CD4-positive, alpha-beta T cell treated with Interferon gamma for 1 hour (primary cell): ENCODE data around the gene DDX31.

ENCODE experiments used
- DNase-seq: peaks from one replicate; pipeline ENCODE4 v3.0.0-alpha.2; 2020

The DDX31 gene

GRCh38 chr9:132671620-132672412 lies 2.0 kb upstream of the DDX31 start:
- DNase-seq = no peak

GRCh38 chr9:132670457-132671391 lies 941 bp upstream of the DDX31 start, which contains the start of gene GTF3C4:
Gene GTF3C4, plus strand, starts transcription at chr9:132670464. Its CDS starts 135 bp downstream, at chr9:132670599.
- DNase-seq = peak; percentile 75

DNA sequence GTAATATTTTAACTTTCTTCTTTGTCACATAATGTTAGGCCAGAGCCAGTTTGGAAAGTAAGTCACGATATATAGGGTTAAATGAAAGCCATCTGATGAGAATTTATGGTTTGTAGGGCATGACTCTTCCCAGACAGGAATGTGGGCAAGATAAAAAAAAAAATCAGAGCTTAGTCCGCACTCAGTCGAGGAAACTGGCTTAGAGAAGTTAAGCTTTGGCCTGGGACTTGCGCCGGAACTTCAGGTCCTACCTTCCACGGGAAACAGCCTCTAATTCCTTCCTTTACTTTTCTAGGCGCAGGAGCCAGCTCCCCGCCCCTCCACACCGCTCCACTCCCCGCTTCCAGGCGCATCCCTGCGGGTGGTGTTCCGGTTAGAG lies 475 bp downstream of the DDX31 start:
- no peak for DNase-seq

GRCh38 chr9:132663851-132664250 lies 5.9 kb downstream of the DDX31 start:
- no peak for DNase-seq

GRCh38 chr9:132663117-132663516 lies 6.7 kb downstream of the DDX31 start:
- DNase-seq = no peak

DNA sequence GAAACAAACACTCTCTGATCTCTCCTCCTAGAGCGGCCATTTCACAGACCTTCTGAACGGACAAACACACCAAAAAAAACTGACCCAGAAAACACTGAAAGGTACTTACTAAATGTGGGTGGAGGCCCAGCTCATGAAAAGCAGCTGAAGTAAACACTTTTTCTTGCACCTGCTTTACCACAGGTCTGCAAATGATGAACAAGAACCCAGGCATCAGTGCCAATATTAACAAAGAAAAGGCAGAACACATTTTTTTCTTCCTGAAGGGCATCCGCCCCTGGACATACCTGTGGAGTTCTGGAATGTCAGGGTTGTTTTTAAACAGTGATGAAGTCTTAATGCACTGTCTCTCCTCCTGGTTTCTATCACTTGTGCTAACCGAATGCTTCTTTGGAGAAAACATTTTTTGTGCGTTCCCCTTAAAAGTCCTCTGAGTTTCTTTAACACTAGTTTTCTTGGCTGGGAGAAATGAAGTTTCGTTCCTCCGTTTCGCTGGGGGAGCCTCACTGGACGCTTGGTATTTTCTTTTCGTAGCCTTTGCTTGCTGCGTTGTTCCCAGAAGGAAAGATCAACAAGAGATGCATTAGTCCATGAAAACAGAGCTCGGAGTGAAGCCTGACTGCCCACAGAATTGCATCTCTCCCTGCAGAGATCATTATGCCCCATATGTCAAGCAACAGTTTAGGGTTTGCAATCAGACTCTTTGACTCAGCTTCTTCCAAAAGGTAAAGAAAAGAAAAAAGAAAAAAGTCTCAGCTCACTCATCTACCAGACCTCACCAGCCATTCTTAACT lies 7.4 kb downstream of the DDX31 start:
- no peak for DNase-seq

GRCh38 chr9:132656299-132656698 lies 13.5 kb downstream of the DDX31 start:
- no peak for DNase-seq

- DNase-seq = no peak
Measured at GRCh38 chr9:132651259-132651658, 18.5 kb downstream of the DDX31 start.

- DNase-seq = no peak
Measured at GRCh38 chr9:132648685-132649084, 21.1 kb downstream of the DDX31 start.

DNA sequence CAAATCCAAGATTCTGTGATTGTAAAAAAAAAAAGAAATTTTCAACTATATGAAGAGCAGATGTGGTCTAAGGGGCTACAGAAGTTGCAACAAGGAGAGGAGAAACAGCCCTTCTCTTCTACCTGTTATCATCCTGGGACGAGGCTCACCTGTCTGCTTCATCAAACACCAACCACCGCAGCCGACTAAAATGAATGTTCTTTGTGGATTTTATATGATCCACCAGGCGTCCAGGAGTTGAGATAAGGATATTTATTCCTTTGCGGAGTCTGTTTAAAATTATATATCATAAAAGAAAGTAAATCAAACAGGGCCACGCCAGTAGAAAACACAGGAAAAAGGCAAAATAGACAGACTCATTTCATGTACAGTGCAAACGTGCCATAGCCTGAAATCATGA lies 21.5 kb downstream of the DDX31 start:
- no peak for DNase-seq

DNA sequence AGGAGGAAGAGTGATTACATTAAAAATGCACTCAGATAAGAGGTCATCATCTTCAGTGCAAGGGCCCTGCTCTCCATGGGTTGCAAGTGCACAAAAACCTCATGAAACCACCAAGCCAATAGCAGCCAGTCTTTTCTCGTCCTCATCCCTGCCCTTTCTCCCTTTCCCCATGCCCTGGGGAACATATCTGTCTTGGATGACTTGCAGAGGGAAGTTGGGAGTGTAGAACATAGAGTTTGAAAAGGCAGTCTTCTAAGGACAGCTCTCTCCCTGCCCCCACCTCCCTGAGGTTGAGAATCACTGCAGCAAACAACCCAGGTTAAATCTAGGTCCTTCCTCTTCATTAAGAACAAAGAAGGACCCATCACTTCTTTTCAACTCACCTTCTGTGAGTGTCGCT lies 22.0 kb downstream of the DDX31 start:
- no peak for DNase-seq

DNA sequence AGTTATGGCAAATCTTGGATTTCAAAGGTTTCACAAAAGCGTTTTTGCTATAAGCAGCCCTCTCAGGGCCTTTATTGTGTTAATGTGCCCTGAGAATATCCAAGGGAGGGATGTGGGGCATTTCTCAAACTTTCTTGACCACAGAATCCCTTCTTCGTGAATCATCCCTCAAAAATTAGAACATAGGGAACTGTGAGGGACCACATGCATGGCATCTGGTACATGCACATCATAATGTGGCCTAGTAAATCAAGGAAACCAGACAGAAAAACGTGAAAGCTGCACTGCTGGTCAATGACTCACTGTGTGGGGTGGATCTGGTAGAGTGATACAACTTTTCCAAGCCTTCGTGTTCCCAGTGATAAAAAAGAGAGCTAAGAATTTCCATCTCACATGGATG lies 22.4 kb downstream of the DDX31 start:
- no peak for DNase-seq

GRCh38 chr9:132646726-132647125 lies 23.1 kb downstream of the DDX31 start:
- no peak for DNase-seq

DNA sequence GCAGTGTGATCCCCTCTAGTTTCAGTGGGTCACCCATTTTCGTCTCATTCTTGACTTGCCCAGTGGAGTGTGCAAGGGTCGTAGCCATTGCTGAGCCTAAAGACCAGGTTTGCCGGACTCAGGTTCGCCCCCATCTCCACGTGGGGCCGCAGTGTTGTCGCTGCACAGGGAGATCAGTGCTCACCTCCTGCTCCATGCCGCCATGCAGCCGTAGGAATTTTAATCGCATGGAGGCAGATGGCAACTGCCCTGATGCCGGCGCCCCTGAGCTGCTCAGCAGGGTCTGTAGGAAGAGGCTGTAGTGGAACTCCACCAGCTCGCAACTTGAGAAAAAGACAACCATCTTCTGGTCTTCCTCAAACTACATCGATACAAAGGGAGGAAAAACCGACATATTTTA lies 24.1 kb downstream of the DDX31 start:
- DNase-seq = no peak

DNA sequence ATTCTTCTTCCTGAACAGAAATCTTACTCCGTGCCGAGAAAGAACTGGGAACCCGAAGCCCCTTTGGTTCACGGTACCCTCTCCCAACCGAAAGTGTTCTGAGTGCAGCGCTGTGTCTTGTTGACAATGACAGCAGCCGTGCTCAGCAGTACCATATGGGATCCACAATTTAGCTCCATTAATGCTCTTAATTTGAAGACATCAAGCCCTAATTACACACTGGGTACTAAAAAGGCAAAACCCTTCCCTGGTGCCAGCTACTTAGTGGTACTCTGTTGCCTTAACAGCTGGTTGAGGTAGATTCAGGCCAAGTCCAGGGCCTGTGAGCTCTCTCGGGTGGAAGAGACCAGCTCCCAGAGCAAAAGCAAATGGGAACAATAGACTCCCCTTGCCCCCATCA lies 24.5 kb downstream of the DDX31 start:
- DNase-seq = no peak

GRCh38 chr9:132644251-132644650 lies 25.5 kb downstream of the DDX31 start:
- no peak for DNase-seq

DNA sequence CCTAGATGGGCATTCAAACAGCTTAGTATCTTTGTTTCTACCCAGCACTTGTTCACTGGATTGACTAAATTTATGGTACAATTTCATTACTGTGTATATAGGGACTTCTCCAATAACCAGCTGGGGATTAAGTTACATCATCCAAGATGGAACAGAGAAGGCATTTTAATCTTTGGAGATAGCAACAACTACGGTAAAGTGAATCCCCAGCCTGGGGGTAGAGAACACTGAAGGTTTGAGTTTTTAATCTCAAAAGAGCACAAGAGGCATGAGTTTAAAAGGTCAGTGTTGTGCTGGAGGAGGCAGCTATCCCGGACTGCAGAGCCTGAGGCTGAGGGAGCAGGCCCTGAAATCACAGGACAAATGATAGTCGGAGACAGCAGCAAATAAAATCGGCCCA lies 28.6 kb downstream of the DDX31 start:
- no peak for DNase-seq

GRCh38 chr9:132639322-132639721 lies 30.5 kb downstream of the DDX31 start:
- no peak for DNase-seq

- DNase-seq = no peak
Measured at GRCh38 chr9:132638240-132638639, 31.5 kb downstream of the DDX31 start.

DNA sequence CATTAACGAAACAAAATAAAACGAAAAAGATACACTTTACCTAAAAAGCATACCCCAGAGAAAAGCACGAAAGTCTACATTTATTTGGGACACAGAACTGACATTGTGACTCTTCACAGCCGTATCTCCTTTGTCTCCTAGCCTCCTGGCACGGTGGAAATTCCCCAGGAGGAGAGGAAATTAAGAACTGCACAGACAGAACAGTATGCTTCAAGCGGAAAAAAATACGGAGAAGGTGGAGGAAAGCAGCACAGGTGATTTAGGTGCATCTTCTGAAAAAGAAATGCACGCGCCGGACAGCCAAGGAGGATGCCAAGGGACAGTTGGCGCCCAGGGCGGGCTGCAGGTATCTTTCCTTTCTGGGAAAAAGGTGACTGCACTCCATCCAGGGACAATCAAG lies 32.0 kb downstream of the DDX31 start:
- DNase-seq = no peak

DNA sequence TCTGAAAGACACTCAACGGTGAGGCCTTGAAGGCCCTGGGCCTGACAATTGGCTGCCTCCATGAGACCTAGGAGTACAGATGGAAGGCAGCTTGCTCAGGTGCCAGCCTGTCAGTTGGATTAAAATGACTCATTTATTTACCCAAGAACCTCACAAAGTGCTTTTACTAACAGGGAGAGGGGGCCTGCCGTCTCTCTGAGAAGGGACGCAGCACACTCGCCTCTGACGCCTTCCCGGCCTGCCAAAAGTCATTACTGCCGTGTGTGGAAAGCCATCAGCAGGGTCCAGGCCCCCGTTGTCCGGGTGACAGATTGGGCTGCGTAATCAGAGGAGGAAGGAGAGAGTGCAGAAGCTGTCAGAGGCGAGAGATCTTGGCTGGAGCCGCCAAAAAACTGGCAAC lies 32.4 kb downstream of the DDX31 start:
- DNase-seq = no peak

DNA sequence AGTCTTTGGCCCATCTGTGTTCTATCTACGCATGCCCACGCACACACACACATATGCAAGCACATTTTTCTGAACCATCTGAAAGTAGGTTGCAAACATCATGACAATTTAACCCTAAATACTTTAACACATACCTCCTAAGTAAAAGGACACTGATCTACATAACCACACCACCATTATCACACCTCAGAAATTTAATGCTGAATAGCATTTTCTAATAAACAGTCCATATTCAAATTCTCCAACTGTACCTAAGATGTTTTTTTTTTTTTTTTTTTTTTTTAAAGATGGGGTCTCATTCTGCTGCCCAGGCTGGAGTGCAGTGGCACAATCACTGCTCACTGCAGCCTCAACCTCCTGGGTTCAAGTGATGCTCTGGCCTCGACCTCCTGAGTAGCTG lies 35.5 kb downstream of the DDX31 start:
- no peak for DNase-seq
